ENCODE results near the gene SMCO2.

GRCh38 chr12:27456618-27457017 is 10.1 kb downstream of the SMCO2 start:
- TF ChIP-seq POLR2AphosphoS5 (IDR thresholded peaks at IDR 0.05; ENCODE audit: borderline replicate concordance, low read depth, low read length) (no peak), EZH2 (IDR thresholded peaks at IDR 0.05) (no peak), FOXP2 (optimal IDR thresholded peaks at IDR 0.05; ENCODE audit: control extremely low read depth, extremely low read length, insufficient read depth) (no peak)

Measured in SK-N-MC (cell line).